ENCODE data around the gene LMX1A.

The LMX1A gene

DNA sequence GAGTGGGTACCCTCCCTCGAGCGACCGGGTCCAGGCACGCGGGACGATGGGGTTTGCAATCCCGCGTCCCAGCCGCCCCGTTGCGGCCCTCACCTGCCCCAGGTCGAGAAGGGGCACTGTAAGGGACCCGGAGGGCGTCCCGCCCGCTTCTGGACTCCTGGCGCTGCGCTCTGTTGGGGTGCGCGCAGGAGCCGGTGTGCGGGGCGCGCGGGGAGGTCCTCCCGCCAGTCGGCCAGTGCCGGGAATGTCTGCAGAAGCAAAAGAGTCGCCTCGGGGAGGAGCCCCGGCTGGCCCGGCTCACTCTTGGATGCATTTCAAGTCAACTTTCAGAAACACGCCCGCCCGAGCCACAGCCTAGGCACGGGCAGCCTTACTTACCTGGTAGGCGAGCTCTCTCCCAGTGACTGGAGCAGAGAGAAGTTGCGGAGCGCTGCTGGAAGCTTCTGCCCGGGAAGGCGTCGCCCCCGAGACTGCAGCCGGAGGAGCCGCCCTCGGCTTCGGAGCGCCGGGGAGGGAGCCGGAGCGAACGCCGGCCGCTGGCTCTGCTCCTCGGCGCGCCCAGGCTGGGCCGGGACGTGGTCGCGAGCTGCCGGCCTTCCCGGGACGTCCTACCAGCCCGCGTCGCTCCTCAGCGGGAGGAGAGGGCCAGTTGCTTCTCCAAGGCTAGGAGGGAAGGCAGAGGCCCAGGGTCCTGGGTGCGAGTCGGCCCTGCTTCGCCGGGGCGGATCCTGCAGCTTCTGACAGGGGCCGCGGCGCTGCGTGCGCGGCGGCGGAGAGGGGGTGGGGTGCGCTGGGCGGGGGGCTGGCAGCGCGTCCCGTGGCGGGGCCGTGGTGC is at the start of gene LMX1A:
TSS of gene LMX1A (minus strand) at position 739 of the 835 bp plus-strand sequence. CDS start 1,156 bp downstream, outside the sequence.
- DNase-seq (ENCODE audit: low spot score): no peak

DNA sequence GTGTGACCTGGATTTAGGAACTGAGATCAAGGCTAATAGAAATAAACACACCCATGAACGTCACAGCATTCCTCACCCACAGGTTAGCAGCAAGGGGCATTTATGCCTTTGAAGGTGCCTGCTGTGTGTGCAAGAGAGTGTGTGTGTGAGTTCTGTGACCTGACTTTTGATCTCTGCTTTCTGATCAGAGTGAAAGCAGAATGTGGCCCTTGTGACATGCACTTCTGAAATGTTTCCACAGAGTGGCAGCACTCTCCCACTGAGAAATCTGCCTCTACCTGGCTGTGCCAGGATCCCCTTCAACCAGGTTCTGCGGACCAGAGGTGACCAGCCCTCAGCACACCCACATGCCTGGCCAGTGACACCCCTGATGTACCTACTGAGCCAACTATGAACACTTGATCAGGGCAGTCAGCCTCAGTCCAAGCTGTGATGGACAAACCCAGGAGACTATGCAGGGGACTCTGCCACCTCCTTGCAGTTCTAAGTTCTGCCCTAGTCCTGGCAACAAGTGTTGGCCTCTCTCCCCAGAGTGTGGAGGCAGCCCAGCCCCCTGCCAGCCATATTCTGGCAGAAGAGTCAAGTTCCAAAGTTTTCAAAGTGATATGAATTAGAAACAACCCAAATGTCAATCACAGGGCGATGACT is 47.4 kb upstream of the LMX1A start:
- DNase-seq (ENCODE audit: low spot score): no peak

DNA sequence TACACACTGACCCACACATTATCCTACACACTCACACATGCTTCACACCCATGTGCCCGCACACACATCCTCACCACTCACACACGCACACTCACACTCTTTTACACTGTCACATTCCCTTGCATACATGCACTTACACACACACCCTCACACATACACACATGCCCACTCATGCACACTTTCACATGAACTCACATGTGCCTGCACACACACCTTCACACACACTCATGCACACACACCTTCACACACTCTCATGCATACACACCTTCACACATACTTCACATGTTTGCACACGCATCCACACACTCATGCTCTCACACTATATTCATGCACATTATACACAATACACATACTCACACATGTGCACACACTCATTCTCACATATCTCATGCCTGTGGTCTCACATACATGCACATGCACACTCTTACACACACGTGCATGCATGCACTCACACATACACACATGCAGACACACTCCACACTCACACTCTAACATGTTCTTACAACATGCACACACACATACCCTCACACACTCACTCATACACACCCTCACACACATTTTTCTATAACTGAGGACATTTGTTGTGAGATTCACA is 46.1 kb upstream of the LMX1A start:
- no peak for DNase-seq (ENCODE audit: low spot score)

DNA sequence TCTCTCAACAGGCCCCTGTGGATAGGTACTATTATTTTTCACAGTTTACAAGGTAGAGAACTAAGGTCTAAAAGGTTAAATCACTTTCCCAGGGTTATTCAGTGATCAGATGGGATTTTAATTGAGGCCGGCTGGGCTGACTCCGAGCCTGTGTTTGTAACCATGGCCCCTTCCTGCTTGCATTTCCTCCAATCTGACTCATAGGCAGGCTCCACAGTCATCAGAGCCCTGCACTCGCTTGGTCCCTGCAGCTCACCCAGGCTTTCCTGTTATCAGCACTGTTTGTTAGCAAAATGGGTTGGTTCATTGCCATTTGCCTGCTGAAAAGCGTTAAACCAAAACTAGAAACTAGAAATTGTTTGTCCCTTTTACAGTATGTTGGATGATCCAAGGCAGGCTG is 41.4 kb upstream of the LMX1A start:
- no peak for DNase-seq (ENCODE audit: low spot score)

DNA sequence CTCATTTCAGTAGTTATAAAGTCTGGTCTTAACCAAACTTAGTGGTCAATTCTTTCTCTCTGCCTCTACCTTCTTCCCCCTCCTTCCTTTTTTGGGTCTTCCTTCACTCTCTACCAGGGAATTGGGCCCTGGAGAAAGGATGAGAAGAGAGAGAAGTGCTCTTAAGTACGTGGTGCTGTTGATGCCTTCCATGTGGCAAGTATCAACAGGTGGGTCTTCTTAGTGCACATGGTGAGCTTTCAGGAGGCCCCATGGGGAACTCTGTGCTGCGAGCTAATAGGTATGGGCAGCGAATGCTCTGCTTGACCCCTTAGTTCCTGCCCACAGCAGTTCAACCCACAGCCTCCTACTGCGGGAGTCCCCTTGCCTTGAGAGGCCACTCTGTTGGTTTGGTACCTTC is 39.4 kb upstream of the LMX1A start:
- no peak for DNase-seq (ENCODE audit: low spot score)

DNA sequence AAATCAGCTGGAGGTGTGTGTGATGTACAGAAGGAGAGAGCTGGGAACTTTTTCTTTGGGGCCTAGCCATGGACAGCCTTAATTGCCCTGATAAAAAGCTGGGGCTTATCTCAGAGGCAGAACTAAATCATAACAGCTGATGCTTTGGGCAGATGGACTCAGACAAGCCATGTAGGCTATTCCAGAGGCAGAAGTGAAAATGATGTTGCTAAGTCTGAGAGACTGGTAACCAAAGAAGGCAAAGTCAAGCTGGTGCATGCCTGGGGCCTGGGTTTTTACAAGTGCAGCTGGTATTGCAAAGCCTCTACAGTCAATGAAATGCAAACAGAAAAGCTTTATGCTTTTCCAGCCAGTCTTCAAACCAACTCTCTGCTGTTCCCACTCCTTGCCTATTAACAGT is 39.0 kb upstream of the LMX1A start:
- DNase-seq (ENCODE audit: low spot score): no peak

DNA sequence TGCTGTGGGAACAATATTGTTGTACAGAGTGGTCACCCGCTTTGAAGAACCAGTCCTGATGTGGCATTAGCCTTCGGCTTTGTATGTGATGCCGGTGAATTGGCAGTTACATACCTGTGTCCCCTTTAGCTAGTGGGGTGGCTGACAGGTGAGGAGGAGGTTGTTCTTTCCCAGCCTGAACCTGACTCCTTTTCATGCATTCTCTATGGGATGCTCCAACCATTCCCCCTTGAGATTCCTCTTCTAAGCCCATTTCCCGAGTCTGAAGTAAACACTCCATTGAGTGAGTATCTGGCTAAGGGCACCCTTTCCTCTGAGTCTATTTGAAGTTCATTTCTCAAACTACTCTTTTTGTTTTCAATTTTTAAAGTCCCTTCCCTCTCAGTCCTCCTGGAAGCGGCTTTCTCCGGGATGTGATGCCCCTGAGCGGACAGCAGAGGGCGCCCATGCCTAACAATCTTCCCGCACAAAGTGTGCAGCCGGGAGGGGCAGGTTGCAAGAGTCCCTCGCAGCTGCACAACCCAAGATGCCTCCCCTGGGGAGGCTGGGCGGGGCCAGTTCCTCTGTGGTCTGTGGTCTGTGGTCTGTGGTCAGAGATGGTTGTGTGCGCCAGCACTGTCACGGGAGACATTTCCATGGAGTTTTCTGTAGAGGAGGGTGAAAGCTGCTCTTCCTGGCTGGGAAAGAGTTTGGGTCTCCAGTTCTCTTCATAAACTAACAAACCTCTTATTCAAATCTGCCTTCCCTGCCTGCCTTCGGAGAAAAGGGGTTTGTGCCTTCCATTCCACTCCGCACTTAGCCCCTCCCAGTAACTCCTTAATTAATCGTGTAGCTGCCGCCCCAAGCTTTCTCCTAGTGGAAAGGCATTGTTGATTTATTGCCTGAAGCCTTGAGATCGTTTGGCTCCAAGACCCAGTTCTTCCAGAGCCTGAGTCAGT is 36.4 kb upstream of the LMX1A start:
- peak; percentile 64 for DNase-seq (ENCODE audit: low spot score)

DNA sequence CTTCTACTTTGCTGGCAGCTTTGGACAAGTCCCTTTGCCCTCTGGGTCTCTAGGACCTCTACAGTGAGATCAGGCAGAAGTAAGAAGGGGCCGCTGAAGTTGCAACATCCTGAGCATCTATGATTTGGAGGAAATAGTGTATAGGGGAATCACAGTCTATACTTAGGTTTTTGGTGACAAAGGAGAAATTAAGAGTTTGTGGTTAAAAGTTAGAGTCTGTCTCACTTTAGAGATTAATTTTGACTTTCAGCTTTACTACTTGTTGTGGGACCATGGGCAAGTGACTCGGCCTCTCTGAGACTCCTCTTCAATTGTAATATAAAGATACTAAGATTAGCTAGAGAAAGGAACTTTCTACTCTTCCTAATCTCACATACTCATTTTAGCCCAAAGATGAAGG is 33.1 kb upstream of the LMX1A start:
- no peak for DNase-seq (ENCODE audit: low spot score)

DNA sequence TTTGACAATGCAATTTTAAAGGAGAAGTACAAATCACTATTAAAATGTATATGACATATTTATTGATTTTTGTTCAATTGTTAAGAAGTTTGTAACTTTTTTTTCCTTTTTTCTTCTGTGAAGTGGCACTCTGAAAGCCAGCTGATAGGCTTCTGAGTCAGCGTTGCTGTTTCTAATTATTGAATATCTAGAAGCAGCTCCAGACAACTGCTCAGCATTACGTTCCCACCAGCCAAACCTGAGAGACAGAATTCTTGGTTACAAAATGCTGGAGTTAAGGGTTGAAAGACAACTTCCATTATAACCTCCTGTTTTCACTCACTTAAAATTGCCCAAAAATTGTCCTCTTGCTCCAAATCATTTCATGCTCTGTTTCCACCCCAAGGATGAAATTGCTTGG is 31.4 kb upstream of the LMX1A start:
- no peak for DNase-seq (ENCODE audit: low spot score)

DNA sequence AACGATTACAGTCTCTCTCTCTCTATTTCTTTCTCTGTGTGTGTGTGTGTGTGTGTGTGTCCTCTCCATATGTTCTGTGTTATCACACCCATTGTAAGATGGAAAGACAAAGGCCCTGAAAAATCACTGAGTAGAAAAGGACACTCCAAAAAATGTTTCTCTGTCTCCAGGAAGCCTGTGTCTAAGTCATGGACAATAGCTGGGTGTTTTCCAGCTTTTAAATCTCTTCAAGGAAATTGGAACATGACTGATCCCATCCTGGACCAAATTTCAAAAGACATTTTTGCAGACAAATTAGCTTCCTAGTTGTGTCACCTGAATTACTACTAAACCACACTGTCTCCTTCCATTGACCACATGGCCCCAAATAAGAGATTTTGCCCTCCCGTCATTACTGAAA is 31.0 kb upstream of the LMX1A start:
- DNase-seq (ENCODE audit: low spot score): no peak

DNA sequence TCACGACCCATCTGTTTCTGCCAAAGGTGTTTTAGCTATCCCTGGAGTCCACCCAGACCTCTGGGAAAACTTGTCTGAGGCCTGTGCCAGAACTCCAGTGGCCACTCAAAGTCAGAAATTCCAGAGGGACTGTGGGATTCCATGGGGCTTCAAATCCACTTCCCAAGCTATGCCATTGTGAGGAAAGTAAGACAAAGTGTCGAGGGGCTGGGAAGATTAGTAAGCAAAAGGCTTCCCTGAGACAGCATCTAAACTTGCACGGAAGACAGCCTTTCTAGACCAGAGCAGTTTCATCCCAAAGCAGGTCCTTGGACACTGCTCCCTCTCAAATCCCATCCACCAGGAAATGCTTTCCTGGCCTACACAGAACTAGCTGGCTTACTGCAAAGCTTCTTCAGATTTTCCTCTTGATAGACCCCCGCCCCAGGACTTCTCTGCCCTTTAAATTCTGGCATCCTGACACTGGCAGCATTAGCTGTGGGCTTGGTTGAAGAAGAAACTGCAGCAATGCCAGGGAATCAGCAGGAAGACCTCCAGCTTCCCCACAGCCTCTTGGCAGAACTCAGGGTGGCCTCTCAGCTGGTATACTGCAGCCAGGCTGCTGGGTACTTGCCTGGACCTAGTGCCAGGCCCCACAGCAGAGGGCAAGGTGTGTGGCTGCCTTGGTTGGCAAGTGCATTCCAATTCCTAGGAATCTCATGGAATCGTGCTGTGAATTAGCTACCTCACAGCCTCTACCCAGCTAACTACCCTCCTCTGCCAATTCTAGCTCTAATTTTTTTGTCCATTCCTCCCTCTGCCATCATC is 27.3 kb upstream of the LMX1A start:
- DNase-seq (ENCODE audit: low spot score): no peak

DNA sequence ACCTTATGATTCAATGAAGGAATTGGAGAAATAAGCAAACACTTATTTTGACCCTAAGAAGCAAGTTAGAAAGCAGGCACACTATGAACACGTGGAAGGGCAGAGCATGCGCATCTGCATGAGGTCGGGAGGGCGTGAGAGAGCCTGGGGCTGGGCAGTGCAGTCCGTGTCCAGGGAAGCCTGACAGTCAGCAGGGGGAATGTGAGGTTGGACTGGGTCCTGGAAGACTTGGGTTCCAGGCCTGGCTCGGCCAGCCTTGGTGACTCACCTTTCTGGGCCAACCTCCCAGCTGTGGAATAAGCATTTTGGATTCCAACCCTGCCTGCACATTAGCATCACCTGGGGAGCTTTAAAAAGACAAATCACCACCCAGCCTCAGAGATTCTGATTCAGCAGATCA is 26.6 kb upstream of the LMX1A start:
- DNase-seq (ENCODE audit: low spot score): no peak

DNA sequence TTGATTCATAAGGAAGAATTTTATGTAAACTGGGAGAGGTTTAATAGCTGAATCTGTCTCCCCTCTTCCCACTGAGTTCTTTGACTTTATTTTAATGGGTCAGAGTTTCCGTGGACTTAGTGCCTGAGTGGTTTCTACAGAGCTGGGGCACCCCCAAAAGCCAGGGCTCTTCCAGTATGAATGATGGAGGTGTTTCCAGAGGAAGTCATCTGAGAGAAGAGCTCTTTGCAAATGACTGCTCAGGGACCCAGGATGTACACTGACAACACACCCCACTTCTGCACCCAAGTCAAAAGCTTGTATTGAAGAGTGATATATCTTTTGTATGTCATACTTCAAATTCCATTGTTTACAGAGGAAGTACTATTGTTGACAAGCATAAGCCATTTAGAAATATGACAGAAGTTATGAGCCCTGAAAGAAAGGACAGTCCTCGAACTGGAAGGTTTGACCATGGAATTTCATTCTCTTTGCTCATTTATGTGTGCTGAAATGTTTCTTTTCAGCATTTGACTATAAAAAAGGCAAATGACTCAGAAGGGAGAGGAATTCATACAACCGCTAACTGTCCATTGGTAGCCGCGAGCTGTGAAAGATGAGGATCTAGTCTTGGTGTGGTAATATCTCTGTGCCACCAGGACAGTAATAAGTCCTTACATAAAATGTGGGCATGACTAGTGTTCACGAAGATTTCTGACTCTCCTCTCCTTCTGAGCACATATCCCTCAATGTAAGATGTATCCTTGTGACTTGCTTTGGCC is 25.4 kb upstream of the LMX1A start:
- no peak for DNase-seq (ENCODE audit: low spot score)

DNA sequence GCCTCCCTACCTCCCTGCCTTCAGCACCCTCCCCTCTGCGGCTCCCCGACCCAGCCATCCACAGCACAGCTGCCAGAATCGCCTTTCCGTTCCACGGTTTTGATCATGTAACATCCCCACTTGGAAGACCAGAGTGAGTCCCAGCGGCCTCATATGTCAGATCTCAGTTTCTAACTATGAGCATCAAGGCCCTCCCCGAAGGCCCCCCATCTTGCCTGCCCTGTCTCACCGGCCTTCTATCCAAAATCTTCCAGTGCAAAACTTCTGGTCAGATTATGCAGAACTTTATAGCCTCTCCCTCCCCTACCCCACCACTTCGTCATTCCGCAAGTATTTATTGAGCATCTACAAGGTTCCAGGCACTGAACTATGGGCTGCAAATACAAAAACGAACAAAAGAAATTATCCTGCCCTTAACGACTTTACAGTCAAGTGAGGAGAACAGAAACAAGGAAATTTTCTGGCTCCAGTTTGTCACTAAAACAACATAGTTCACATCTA is 20.3 kb upstream of the LMX1A start:
- no peak for DNase-seq (ENCODE audit: low spot score)

DNA sequence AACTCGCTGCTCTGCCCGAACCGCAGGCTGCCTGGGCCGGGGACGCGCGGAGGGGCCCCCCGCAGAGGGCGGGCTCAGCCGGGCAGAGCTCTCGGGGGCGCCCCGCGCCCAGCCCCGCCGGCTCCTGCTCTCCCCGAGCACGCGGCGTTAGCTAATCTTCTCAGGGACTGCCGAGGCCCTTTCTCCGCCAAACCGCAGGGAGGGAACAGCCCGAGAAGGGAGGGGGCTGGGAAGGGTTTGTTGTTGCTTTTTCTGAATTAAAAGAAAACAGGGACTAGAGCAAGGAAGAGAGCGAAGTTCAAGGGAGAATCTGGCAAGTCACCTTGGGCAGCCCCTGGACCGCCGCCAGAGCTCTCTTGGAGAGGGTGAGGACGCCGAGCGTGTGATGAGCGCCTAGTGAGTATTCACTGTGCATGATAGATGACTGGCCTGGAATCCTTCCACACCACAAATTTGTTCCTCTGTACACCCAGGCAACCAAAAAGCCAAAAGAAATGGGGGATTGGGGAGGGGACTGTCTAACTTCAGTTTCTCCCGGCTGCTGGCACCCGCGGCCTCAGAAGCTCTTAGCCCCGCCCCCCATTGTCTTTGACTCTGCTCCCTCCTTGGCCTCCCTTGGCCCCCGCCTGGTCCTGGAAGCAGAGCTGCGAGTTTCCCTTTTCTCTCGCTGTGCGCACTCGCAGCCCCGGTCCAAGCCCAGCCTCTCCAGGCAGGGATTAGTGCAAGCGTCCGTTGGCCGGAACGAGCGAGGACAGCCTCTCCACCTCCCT is 19.7 kb upstream of the LMX1A start:
- no peak for DNase-seq (ENCODE audit: low spot score)

DNA sequence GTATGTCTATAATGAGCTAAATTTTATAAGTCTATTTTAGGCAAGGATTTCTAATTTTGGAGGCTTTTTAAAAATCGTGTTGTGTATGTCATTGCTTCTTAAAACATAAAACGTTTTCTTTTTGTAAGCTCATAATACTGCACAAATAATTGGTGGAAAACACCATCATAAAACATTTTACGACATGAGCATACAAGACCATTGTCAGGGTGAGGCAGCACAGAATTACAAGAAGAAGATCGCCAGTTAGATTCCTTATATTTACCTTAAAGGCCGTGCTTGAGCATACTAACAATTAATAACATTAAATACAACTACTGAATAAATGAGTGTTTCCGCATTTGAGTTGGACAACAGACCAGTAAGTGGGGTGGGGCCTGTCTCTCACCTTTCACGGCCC is 19.1 kb upstream of the LMX1A start:
- no peak for DNase-seq (ENCODE audit: low spot score)

DNA sequence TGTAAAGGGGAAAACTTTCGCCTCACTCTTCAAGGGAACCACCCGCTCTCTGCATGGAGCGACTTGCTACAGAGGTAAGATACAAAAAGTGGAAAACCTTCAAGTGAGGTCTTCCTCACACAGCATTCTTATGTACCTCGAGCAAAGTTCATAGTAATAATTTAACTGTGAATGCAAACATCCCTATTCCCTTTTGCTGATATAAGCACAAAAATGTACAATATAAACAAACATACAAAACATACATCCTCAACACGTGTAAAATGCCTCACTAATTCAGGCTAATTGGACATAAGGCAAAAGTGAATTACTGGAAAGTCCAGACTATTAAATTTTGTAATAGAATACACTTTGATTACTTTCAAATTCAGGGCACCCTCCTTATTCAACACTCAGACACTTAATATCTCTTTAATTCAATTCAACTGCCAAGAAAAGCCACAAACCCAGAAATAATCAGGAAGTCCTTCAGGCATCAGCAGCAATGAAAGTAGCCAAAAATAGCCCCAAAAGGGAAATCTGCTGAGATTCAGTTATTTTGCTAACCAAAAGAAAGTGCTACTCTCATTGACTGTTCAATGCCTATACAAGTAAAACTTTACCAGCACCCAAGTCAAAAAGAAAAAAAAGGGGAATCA is 15.2 kb upstream of the LMX1A start:
- no peak for DNase-seq (ENCODE audit: low spot score)

DNA sequence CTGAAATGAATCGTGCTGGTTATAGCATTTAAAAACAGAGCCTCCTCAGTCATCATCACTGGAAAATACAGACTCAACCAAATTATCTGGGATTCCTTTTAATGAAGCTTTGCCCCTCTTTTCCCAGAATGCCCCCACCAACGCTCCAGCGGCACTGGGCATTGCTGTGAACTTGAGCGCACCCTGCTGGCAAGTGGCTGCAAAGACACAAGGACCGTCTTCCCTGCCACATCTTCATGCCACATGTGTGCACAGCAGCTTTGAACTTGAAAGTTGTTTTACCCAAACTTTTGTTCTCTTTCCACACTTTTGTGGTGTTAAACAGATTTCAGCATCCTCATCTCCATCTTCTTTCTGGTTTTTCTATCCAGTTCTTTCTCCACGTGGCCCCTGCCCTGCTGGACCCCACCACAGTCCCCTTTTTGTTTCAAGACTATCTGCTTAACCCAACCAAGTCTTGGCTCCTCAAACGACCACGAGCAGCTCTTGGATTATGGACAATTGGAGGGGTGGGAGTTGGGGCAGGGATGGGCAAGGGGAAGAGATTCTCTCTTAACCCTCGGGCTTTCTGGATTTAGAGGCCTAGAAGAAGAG is 12.8 kb upstream of the LMX1A start:
- DNase-seq (ENCODE audit: low spot score): peak; percentile 53
